ENCODE measurements around the gene IRAK1.
A peak's percentile ranks its signal among the peaks of the same experiment; 100 is the strongest.

Gene IRAK1

GRCh38 chrX:154018518-154019060 is 1.1 kb downstream of the IRAK1 start:
- DNase-seq (ENCODE audit: low spot score): no peak

- DNase-seq (ENCODE audit: low spot score): no peak
These were observed 1.8 kb downstream of the IRAK1 start for GRCh38 chrX:154017766-154018517.

GRCh38 chrX:154016366-154017076 is 3.2 kb downstream of the IRAK1 start:
- no peak for DNase-seq (ENCODE audit: low spot score)

- no peak for DNase-seq (ENCODE audit: low spot score)
These were observed 4.0 kb downstream of the IRAK1 start for GRCh38 chrX:154015581-154016264.

GRCh38 chrX:154014429-154015380 is 5.0 kb downstream of the IRAK1 start:
- no peak for DNase-seq (ENCODE audit: low spot score)

DNA sequence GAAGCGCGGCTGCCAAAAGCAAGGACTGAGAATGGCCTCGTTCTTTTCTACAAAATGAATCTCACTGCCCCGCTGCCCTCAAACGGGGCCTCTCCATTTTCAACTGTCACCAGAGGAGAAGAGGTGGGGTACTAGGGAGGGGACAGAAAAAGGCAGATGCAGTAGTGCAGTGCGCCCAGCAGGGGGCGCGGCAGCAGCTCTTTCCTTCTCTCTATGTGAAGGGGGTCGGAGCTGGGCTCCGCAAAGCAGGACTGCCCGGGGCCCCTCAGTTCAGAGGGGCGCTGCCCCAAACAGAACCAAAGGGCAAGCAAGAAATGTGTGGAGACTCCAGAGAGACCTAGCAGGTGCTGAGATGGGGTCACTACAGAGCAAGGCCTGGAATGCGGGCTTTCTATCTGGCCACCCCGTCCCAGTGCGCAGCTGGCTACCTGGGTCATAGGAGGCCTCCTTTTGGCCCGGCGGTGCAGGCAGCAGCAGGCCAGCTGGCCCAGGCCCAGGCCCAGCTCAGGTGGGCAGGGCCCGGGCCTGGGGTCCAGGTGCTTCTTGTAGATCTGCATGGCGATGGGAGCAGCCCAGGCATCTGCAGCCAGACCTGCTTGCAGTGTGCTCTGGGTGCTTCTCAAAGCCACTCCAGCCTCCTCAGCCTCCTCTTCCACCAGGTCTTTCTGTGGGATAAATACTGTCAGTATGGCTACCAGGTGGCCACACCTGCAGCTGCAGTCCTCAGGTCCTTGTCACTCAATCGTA is 5.9 kb downstream of the IRAK1 start:
- no peak for DNase-seq (ENCODE audit: low spot score)

GRCh38 chrX:154013001-154013421 is 6.7 kb downstream of the IRAK1 start:
- no peak for DNase-seq (ENCODE audit: low spot score)

DNA sequence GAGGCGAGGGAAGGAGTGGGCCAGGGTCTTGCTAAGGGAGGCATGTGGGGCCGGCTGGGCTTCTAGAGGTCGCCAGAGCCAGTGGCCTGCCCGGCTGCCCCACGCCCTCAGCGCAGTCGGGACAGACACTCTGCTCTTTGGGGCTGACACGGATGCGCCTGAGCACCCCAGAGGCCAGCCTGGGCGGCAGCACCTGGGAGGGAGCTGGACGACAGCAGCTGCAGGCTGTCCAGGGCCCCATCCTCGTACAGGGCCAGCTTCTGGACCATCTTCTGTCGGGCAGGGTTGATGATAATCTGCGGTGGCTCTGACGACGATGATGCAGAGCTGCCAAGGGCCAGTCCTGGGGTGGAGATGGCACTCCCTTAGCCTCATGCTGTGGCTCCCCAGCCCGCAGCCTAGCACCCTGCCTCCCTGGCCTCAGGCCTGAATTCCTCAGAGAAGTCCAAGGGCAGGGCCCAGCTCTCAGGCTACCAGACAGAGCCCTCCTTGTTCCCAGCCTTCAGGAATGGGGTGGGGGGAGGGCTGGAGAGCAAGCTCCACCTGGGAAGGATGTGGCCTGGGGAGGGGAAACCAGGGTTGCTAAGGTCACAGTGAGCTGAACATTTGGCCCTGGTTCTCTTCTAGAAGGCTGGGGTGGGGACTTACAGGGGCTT is 7.2 kb downstream of the IRAK1 start:
- peak; percentile 59 for DNase-seq (ENCODE audit: low spot score)

- DNase-seq (ENCODE audit: low spot score): no peak
These were observed 8.0 kb downstream of the IRAK1 start for GRCh38 chrX:154011376-154012335.

- DNase-seq (ENCODE audit: low spot score): no peak
These were observed 9.2 kb downstream of the IRAK1 start for GRCh38 chrX:154010330-154011087.

GRCh38 chrX:154008521-154008920 is 11.2 kb downstream of the IRAK1 start:
- DNase-seq (ENCODE audit: low spot score): no peak

DNA sequence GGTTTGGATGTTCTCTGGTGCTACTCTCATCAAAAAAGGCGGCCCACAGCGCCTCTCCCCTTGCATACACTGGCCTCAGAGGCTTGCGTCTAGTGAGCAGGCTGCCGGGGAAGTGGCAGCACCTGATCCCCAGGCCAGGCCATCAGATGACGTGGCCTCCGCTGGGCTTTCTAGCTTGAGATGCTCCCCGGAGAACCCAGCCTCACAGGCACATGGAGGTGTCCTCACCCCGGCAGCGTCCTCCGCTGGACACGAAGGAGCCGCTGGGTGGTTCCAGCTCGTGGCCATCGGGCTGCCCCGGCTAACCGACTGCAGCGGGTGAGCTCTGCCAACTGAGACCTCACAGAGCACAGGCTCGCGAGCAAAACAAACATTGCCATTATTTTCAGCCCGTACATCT is 12.8 kb downstream of the IRAK1 start:
- DNase-seq (ENCODE audit: low spot score): no peak

DNA sequence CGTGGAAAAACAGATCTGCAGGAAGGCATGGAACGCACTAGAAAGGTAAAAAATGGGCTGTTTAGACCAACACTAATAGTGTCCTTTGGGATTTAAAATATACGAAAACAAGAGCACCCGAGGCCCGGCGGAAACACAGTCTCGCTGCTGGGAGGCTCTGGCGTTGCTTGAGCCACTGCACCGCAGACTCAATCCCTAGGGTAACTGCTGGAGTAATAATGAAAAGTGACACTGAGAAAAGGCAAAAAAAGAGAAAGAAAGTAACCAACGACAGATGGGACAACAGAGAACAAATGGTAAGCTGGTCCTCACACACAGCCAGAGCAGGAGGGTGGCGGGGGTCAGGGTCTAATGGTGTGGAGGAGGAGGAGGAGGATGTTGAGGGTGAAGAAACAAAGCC is 15.4 kb downstream of the IRAK1 start:
- no peak for DNase-seq (ENCODE audit: low spot score)

- peak; percentile 37 for DNase-seq (ENCODE audit: low spot score)
These were observed 17.4 kb downstream of the IRAK1 start for GRCh38 chrX:154002215-154002719.

DNA sequence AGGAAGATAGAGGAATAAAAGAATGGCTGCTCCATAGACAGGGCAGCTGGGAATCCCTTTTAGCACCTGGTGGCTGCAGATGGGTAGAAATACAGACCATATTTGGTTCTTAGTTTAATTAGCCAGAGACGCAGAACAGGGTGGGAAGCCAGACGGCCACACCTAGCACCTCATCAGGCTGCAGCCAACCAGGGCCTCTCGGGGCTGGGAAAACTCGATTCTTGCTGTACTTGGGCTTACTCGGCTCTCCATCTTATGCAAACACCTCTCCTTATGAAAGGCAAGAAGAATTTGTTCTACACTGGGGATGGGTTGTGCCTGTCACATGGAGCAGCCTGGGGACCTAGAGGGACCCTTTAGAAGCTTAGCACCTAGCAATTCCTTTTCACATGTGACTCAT is 19.7 kb downstream of the IRAK1 start:
- no peak for DNase-seq (ENCODE audit: low spot score)

GRCh38 chrX:153999359-154000037 is 20.2 kb downstream of the IRAK1 start:
- DNase-seq (ENCODE audit: low spot score): no peak

DNA sequence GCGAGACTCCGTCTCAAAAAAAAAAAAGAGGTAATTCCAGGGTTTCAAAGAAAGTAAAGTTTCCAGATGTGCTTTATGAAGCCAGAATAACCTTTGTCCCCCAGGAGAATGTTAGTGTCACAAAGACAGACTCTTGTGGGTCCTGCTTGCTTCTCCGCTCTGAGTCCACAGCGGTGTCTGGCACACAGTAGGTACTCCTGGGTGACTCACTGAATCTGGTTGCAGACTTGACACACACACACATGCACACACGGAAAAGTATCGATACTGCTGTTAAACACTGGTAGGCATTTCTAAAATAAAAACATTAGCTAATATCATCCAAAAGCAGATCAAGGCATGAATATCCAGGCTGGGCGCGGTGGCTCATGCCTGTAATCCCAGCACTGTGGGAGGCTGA is 24.2 kb downstream of the IRAK1 start:
- no peak for DNase-seq (ENCODE audit: low spot score)
